Mucosa of descending colon (tissue), 3 donors: ENCODE data around the gene KLHDC9. TPM values are rescaled to one million over a fixed set of nuclear protein-coding genes. Genes with fewer than 3 reads are reported as not detected.

Source experiments
- ATAC-seq: fragments of 200-7000 bp; cut with Tn5 transposase; one replicate; pipeline ENCODE4 v1.9.1; 2020; ENCODE audit warnings: mild to moderate bottlenecking, moderate library complexity
- DNase-seq, 3 donors: peaks; one replicate each; pipeline ENCODE4 v3.0.0-alpha.2; 2020
- H3K36me3 ChIP-seq: fragments of 200-600 bp; one replicate; pipeline ENCODE4 v1.8.0; 2021; ENCODE audit warnings: low read depth, mild to moderate bottlenecking
- H3K4me1 ChIP-seq: fragments of 200-600 bp; one replicate; pipeline ENCODE4 v1.8.0; 2021; ENCODE audit warnings: low read depth, mild to moderate bottlenecking
- H3K4me3 ChIP-seq: fragments of 200-600 bp; one replicate; pipeline ENCODE4 v1.8.0; 2021; ENCODE audit warnings: mild to moderate bottlenecking
- H3K9me3 ChIP-seq: fragments of 200-600 bp; one replicate; pipeline ENCODE4 v1.8.0; 2021; ENCODE audit warnings: mild to moderate bottlenecking
- CTCF ChIP-seq: fragments of 200-600 bp; IDR thresholded peaks from one replicate; pipeline ENCODE4 v1.8.0; 2022; ENCODE audit warnings: antibody characterized with exemption, mild to moderate bottlenecking
- intact Hi-C, 2 donors: fragments of 100-400 bp; cut with DNase I in 1 of 2; cut with micrococcal nuclease in 1 of 2; formaldehyde crosslinking; loops; one replicate each; pipeline versions ENCODE4 v1.11.0 to v1.11.1; 2022; cut with DNase I, micrococcal nuclease
- total RNA-seq, 3 donors: library from RNA; stranded (reverse); fragmentation: NEBNext Ultra II Directional in 2 of 3; extraction: Animal tissue kit (Norgen Biotek cat#: 25700) in 2 of 3; gene quantifications; one replicate each; pipeline versions ENCODE4 v1.2.1 to v1.2.4, GENCODE V29; 2021 to 2023
- donor health status: DM: no; HTN: no; CAD: no; lungs with moderate emphysema.
- donor health status: DM: no; HTN: no; CAD: no.
- donor health status: DM: no; HTN: yes; CAD: no.

KLHDC9 gene
- total RNA-seq, 3 donors from 2014 or later: 9.5 to 10.7 (median 9.7) TPM

- ATAC-seq (no peak), DNase-seq (no peak)
- H3K36me3 ChIP-seq: no peaks in the 10 kb centered on the region
- no peak overlapping the region for H3K4me3 ChIP-seq
- peaks cover 5% of the 10 kb centered on the region for H3K4me1 ChIP-seq
- no peaks in the 10 kb centered on the region for H3K9me3 ChIP-seq
- intact Hi-C loops: loop anchor here in 1 of 2 donors (10.0 kb wide), 1 partner anchor 97 kb away; no protein-coding TSS in a partner anchor
- no peak for TF ChIP-seq CTCF
Observed at GRCh38 chr1:161091796-161092507, 6.2 kb upstream of the KLHDC9 start.

- intact Hi-C loops: loop anchor here in 1 of 2 donors (10.0 kb wide), 1 partner anchor 98 kb away; no protein-coding TSS in a partner anchor
- no peak for DNase-seq
- Histone ChIP-seq H3K36me3 (no peaks in the 10 kb centered on the region), H3K9me3 (no peaks in the 10 kb centered on the region), H3K4me3 (no peak overlapping the region), H3K4me1 (peaks cover 5% of the 10 kb centered on the region)
- no peak for TF ChIP-seq CTCF
- ATAC-seq: no peak
Observed at GRCh38 chr1:161092621-161093028, 5.5 kb upstream of the KLHDC9 start.

- H3K36me3 ChIP-seq: no peaks in the 10 kb centered on the region
- H3K4me1 ChIP-seq: peaks cover 5% of the 10 kb centered on the region
- intact Hi-C loops: loop anchor here in 1 of 2 donors (10.0 kb wide), 1 partner anchor 100 kb away; no protein-coding TSS in a partner anchor
- H3K9me3 ChIP-seq: no peaks in the 10 kb centered on the region
- no peak for TF ChIP-seq CTCF
- DNase-seq (no peak), ATAC-seq (no peak)
- H3K4me3 ChIP-seq: no peak overlapping the region
Observed at GRCh38 chr1:161094481-161094880, 3.7 kb upstream of the KLHDC9 start.

- Histone ChIP-seq H3K4me3 (no peak overlapping the region), H3K9me3 (no peaks in the 10 kb centered on the region), H3K4me1 (no peaks in the 10 kb centered on the region), H3K36me3 (no peaks in the 10 kb centered on the region)
- DNase-seq (no peak), ATAC-seq (no peak)
- intact Hi-C loops: loop anchor here (5.0 to 10.0 kb wide), 3 partner anchors 48 to 100 kb away; partner anchors contain the start of gene USF1 (in 1 of the 2)
- no peak for TF ChIP-seq CTCF
Observed at GRCh38 chr1:161095230-161095629, 2.9 kb upstream of the KLHDC9 start.

GRCh38 chr1:161096015-161096414, 2.1 kb upstream of the KLHDC9 start:
- DNase-seq (no peak), ATAC-seq (no peak)
- intact Hi-C loops: loop anchor here (5.0 to 10.0 kb wide), 3 partner anchors 49 to 101 kb away; partner anchors contain the start of gene USF1 (in 1 of the 2)
- no peaks in the 10 kb centered on the region for H3K9me3 ChIP-seq
- no peaks in the 10 kb centered on the region for H3K36me3 ChIP-seq
- no peak for TF ChIP-seq CTCF
- H3K4me3 ChIP-seq: no peak overlapping the region
- no peaks in the 10 kb centered on the region for H3K4me1 ChIP-seq
